Measurements from ENCODE around the gene RTRAF.

RTRAF gene

GRCh38 chr14:52051871-52052270 is 62.5 kb downstream of the RTRAF start:
- DNase-seq = no peak

GRCh38 chr14:52052288-52052943 is 63.1 kb downstream of the RTRAF start:
- DNase-seq = no peak

- DNase-seq = no peak
These were observed 63.7 kb downstream of the RTRAF start for GRCh38 chr14:52053044-52053443.

GRCh38 chr14:52054678-52055077 is 65.3 kb downstream of the RTRAF start:
- DNase-seq = no peak

GRCh38 chr14:52055167-52055566 is 65.8 kb downstream of the RTRAF start:
- no peak for DNase-seq

- DNase-seq = no peak
These were observed 69.0 kb downstream of the RTRAF start for GRCh38 chr14:52058341-52058740.

- no peak for DNase-seq
These were observed 70.3 kb downstream of the RTRAF start for GRCh38 chr14:52059649-52060048.

- DNase-seq = no peak
These were observed 70.7 kb downstream of the RTRAF start for GRCh38 chr14:52060080-52060479.

Data from central memory CD4-positive, alpha-beta T cell (primary cell).